D341Med (cell line): ENCODE measurements around the gene CELA3B.
A peak's percentile ranks its signal among the peaks of the same experiment; 100 is the strongest.
"Not testable (repeated sequence)": the region's sequence is repeated elsewhere in the genome, so short reads cannot be mapped to it uniquely, and the experiment has no call there.

Experiments used
- DNase-seq: peaks from one replicate; pipeline ENCODE4 v3.0.0; 2012; ENCODE audit warnings: low spot score

The CELA3B gene, protein sequence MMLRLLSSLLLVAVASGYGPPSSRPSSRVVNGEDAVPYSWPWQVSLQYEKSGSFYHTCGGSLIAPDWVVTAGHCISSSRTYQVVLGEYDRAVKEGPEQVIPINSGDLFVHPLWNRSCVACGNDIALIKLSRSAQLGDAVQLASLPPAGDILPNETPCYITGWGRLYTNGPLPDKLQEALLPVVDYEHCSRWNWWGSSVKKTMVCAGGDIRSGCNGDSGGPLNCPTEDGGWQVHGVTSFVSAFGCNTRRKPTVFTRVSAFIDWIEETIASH

DNA sequence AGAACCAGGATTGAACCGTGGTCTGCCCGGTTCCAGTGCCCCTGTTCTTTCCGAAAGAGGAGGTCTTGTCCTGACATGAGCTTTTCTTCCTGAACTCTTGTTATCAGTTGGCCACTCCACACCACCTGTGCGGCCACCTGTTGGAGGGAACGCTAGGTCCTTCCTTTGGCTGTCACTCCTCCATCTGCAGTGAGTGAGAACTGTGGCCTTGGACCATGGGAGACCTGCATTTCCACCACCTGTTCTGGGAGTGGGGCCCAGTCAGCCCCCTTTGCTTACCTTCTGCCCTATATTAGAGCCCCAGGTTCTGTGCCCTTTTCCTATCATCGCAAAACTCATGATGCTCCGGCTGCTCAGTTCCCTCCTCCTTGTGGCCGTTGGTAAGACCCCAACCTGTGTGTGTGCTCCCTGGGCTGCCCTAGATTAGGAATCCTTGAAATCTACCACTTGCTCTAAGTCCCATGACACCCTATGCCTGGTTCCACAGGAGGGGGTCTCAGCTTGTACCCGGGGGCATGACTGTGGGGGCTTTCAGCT, at the start of gene CELA3B:
TSS of gene CELA3B (plus strand) at position 320 of the 537 bp plus-strand sequence. CDS start at position 338, 18 bp downstream.
- not testable (repeated sequence) for DNase-seq

DNA sequence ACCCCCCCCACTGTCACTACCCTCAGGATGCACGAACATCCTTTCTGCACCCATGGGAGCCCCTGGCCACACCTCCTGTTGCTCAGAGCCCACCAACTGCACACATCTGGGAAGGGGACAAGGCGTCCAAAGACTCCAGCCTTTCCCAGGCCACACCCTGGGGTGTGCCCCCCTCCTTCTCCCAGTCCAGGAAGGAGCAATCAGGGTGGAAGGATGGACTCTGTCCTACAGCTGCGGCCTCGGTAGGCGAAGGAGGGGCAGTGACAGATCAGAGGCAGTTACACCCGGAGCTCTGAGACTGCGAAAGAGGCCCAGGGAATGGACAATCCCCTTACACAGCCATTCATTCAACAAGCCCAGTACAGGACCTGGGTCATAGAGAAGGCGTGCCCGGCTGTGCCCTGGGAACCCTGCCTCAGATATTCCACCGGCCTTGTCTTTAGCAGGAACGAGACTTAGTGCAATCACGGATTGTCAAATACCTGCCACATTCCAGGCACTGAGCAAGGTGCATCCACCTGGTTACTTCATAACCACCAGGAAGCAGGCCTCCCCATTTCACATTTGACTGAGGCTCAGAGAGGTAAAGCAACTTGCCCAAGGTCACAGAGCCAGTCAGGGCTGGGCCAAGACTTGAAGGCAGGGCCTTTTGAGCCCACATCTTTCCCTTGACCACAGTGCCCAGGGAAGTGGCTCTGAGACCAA, 49.1 kb upstream of the CELA3B start:
- DNase-seq: no peak

GRCh38 chr1:21930080-21930571, 46.7 kb upstream of the CELA3B start:
- no peak for DNase-seq

DNA sequence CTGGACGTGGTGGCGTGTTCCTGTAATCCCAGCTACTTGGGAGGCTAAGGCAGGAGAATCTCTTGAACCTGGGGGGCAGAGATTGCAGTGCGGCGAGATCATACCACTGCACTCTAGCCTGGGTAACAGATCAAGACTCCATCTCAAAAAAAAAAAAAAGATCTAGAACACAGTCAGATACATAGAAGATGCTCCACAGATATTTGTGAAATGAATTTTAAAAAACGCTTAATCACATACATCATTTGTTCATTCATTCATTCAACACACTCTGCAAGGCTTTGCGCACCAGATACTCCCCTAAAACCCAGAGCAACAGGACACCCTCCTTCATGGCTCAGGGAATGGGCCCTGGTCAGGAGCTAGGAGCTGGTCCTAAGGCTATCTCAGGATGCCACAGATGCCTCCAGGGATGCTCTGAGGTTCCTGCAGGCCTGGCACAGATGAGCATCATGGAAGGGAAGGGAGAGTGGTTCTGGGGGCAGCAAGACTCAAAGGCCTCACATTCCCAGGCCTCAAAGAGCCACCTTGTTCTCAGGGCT, 46.1 kb upstream of the CELA3B start:
- DNase-seq: no peak

GRCh38 chr1:21931171-21932093, 45.4 kb upstream of the CELA3B start:
- no peak for DNase-seq

GRCh38 chr1:21932127-21932526, 44.7 kb upstream of the CELA3B start:
- DNase-seq: no peak

- no peak for DNase-seq
Observed at GRCh38 chr1:21933397-21934248, 43.2 kb upstream of the CELA3B start.

DNA sequence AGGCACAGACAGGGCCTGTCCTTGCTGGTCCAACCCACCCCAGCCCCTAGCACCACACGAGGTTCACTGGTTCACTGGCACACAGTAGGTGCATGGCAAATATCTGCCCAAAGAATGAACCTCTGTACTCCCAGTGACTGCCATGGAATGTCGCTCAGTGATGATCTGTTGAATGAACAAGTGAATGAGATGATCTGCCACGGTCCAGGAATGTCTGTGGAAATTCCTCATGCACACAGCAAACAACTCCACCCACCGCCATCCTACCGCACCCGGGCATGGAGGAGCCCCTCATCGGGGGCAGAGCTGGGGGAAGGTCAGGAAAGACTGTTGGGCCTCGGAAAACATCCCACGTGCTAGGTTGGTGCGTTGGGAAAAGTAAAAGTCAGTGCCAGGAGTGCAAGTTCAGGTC, 41.4 kb upstream of the CELA3B start:
- no peak for DNase-seq

DNA sequence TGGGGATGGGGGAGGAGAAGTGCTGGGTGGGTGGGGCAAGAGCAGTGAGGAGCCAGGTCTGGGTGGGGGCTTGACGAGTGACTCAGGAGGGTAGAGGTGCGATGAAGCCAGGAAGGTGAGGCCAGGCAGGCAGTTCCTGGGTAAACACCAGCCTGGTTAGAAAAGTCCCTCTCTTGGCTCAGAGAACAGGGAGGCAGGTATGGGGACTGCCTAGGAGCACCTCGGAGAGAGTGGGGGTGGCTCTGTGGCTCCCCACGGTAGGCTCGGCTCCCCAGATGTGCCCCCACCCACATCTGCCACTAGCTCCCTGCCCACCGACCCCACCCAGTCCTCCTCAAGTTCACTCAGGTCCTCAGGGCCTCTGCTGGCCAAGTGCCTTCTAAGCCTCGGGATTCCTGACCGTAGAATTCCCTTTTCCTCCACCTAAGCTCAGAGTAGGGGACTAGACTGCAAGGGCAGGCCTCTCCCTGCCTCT, 40.9 kb upstream of the CELA3B start:
- no peak for DNase-seq

GRCh38 chr1:21936366-21937031, 40.3 kb upstream of the CELA3B start:
- DNase-seq: no peak

GRCh38 chr1:21937034-21937371, 39.8 kb upstream of the CELA3B start, which contains the start of gene HSPG2:
Gene HSPG2, minus strand, starts transcription at chr1:21937310. Its CDS starts 93 bp downstream, at chr1:21937217.
- DNase-seq: no peak

DNA sequence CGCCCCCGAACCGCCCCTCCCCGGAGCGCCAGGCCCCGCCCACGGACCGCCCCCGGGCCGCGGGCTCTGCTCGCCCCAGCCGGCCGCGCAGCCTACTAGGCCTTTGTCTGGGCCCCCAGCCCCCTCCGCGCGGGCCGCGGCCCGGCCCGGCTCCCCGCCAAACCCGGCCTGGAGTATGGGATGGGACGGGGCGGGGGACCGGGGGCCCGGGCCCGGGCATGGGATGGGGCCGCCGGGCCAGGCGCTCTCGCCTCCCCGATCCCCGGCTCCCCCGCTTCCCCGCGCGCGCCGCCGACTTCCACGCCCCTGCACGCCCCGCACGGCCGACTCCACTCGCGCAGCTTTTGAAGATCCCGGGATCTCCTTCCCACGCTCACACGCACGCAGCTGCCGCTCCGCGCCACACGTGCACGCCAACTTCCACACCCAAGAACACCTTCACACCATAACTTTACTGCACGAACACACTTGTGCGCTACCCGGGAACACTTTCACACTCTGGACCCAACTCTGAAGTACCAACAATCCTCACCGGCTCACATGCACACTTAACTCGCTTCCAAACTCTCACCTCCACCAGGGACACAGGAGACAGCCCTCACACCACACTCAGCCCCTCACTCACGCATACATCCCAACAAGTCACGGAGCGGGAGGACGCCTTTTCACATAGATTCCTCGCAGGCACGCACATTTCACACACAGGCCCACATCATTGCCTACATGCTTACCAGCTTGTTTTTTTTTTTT, 39.3 kb upstream of the CELA3B start:
- peak; percentile 97 for DNase-seq

GRCh38 chr1:21938732-21939538, 37.9 kb upstream of the CELA3B start:
- DNase-seq: no peak

DNA sequence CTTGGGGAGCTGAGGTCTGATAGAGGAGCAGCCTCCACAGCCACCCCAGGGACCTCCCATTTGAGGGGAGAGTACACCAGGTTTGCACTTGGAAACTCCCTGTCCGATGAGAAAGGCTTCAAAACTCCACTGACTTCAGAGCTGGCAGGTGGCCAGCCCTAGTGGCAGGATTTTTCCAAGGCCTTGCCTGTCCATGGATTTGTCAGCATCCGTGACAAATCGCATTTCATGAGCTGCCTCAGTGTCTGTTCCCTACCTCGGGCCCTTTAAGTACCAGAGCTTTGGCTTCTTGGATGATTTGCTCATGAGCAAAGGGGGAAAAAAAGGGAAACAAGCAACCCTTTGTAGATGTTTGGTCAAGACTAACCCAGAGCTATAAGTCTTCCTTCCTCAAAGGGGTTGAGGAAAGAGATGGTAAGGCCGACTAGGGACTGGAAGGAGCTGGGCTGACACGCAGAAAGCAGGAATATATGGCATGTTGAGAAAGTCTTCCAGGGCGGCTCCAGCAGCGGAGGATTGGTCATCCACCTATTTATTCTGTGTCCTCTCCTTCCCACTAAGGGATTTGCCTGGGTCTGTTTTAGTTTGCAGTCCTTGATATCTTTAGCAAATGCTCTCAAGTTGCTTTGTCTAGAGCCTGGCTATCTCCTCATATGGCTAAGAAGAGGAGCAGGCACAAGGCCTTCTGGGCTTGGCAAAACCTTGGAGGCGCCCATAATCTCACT, 37.0 kb upstream of the CELA3B start:
- DNase-seq: no peak

- DNase-seq: no peak
Observed at GRCh38 chr1:21940492-21940891, 36.3 kb upstream of the CELA3B start.

- DNase-seq: no peak
Observed at GRCh38 chr1:21941370-21941769, 35.5 kb upstream of the CELA3B start.

- no peak for DNase-seq
Observed at GRCh38 chr1:21942464-21942863, 34.4 kb upstream of the CELA3B start.
